Lower leg skin (tissue), 4 donors: ENCODE results near the gene PLEKHG3. TPM values are rescaled to one million over a fixed set of nuclear protein-coding genes. Genes with fewer than 3 reads are reported as not detected.
"Not testable (repeated sequence)": the region's sequence is repeated elsewhere in the genome, so short reads cannot be mapped to it uniquely, and the experiment has no call there.

ENCODE experiments used
- DNase-seq, 2 donors: peaks; one replicate each; pipeline ENCODE4 v3.0.0-alpha.2; 2019; ENCODE audit warnings: low spot score in 2 of 2
- H3K4me3 ChIP-seq: fragments of 200-600 bp; sonication (generic); 2 replicates; pipeline ENCODE4 v1.5.1; 2017; ENCODE audit warnings: mild to moderate bottlenecking, low read depth; ENCODE audit not compliant: poor library complexity, severe bottlenecking
- POLR2A ChIP-seq, 2 donors: fragments of 450-650 bp; IDR thresholded peaks; one replicate each; pipeline ENCODE4 v1.6.1; 2016 to 2017; ENCODE audit warnings: antibody characterized with exemption in 2 of 2, mild to moderate bottlenecking in 1 of 2, moderate library complexity in 1 of 2
- WGBS, 2 donors: methylation state at CpG; one replicate each; pipeline ENCODE4 v1.1.5; 2018; 5-methylcytosine and 5-hydroxymethylcytosine counted together
- intact Hi-C: fragments of 100-400 bp; cut with DNase I; formaldehyde crosslinking; loops from one replicate; pipeline ENCODE4 v1.15.0; 2023; ENCODE audit warnings: low total_unique reads
- total RNA-seq, 4 donors: library from RNA; depleted of rRNA; stranded (reverse); fragments of >200 nt; gene quantifications; one replicate each; pipeline ENCODE4 v1.1.0, GENCODE V29; 2016
- TF ChIP-seq, protein P1 (sequence below), 3 donors: fragments of 450-650 bp; IDR thresholded peaks; one replicate each; pipeline ENCODE4 v1.5.1; 2016; ENCODE audit warnings: antibody characterized with exemption in 3 of 3, mild to moderate bottlenecking in 3 of 3, moderate library complexity in 2 of 3

PLEKHG3 gene
- total RNA-seq, 4 donors from 2014 or later, result 92.9 to 178 (median 125) TPM

DNA sequence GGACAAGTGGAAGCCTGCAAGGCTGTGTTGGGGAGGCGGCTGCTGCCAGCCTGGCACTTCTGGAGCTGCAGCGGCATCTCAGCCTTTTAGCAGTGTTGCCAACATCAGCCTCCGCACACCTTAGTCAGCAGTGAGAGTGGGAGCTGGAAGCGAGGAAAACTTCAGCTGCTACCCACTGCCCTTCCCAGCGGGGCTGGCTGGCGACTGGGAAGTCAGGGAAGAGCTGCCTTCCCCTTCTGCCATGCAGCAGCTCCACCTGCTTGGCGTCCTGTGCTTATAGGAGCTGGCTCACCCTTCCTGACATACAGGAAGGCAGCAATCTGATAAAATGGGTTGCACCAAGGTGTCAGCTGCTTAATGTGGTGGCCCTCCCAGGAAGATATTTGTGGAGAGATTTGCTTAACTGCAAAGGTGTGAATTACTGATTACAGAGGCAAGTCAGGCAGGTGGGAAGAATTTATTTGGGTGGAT lies 15.4 kb upstream of the PLEKHG3 start:
- no peak for TF ChIP-seq POLR2A (IDR thresholded peaks at IDR 0.05)
- TF ChIP-seq, protein P1, sequence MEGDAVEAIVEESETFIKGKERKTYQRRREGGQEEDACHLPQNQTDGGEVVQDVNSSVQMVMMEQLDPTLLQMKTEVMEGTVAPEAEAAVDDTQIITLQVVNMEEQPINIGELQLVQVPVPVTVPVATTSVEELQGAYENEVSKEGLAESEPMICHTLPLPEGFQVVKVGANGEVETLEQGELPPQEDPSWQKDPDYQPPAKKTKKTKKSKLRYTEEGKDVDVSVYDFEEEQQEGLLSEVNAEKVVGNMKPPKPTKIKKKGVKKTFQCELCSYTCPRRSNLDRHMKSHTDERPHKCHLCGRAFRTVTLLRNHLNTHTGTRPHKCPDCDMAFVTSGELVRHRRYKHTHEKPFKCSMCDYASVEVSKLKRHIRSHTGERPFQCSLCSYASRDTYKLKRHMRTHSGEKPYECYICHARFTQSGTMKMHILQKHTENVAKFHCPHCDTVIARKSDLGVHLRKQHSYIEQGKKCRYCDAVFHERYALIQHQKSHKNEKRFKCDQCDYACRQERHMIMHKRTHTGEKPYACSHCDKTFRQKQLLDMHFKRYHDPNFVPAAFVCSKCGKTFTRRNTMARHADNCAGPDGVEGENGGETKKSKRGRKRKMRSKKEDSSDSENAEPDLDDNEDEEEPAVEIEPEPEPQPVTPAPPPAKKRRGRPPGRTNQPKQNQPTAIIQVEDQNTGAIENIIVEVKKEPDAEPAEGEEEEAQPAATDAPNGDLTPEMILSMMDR (IDR thresholded peaks at IDR 0.05), result no peak
- 45 to 51% methylated on average over 7 of the region's 7 CpGs for WGBS, 2 donors
- intact Hi-C loops, result no loop called here
- DNase-seq, result peak in 1 of 2 donors; percentile 83
- no peak overlapping the region for H3K4me3 ChIP-seq

DNA sequence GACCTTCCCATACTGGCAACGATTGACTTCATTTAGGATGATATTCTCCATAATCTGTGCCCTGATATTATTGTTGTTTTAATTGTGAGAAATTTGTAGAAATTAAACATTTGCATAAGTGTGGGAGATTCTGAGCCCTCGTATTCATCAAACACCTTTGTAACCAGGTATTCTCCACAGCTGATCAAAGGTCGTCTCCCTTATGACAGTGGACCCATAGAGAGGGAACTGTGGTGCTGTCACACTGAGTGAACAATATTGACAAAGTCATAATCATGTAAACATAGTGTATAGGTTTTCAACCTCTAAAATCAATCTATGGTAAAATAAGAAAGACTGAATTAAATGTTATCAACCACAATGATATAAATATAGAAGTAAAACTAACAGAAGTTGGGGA lies 14.9 kb upstream of the PLEKHG3 start:
- intact Hi-C loops, result no loop called here
- 55 to 60% methylated on average over 3 of the region's 3 CpGs for WGBS, 2 donors
- no peak for DNase-seq
- TF ChIP-seq, protein P1 (IDR thresholded peaks at IDR 0.05), result no peak
- TF ChIP-seq POLR2A (IDR thresholded peaks at IDR 0.05), result no peak
- no peak overlapping the region for H3K4me3 ChIP-seq

DNA sequence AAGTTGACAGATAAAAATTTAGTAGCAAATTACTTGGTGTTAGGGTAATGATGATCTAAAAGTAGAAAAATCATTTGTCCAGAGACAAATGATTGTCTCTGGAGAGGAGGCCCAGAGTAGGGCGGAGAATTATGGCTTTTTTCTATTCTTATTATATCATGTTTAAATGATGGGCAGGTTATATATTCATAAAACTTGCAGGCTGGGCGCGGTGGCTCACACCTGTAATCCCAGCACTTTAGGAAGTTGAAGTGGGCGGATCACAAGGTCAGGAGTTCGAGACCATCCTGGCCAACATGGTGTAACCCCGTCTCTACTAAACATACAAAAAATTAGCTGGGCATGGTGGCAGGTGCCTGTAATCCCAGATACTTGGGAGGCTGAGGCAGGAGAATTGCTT lies 13.6 kb upstream of the PLEKHG3 start:
- intact Hi-C loops, H3K4me3 ChIP-seq: not testable (repeated sequence)
- WGBS, 2 donors, result 92% methylated on average over 6 of the region's 6 CpGs
- peak in 1 of 2 donors; percentile 36 for DNase-seq

DNA sequence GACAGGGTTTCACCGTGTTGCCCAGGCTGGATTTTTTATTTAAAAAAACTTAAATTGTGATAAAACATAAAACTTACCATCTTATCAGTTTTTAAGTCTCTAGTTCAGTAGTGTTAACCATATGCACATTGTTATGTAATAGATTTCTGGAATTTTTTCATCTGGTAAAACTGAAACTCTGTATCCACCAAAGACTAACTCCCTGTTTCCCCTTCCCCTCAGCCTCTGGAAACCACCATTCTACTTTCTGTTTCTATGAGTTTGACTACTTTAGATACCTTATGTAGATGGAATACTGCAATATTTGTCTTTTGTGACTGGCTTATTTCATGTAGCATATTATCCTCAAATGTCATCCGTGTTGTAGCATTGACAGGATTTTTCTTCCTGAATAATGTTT lies 12.8 kb upstream of the PLEKHG3 start:
- TF ChIP-seq POLR2A (IDR thresholded peaks at IDR 0.05), result no peak
- TF ChIP-seq, protein P1 (IDR thresholded peaks at IDR 0.05), result no peak
- 89 to 92% methylated on average over 2 of the region's 2 CpGs for WGBS, 2 donors
- no peak overlapping the region for H3K4me3 ChIP-seq
- intact Hi-C loops, result no loop called here
- DNase-seq, result no peak

DNA sequence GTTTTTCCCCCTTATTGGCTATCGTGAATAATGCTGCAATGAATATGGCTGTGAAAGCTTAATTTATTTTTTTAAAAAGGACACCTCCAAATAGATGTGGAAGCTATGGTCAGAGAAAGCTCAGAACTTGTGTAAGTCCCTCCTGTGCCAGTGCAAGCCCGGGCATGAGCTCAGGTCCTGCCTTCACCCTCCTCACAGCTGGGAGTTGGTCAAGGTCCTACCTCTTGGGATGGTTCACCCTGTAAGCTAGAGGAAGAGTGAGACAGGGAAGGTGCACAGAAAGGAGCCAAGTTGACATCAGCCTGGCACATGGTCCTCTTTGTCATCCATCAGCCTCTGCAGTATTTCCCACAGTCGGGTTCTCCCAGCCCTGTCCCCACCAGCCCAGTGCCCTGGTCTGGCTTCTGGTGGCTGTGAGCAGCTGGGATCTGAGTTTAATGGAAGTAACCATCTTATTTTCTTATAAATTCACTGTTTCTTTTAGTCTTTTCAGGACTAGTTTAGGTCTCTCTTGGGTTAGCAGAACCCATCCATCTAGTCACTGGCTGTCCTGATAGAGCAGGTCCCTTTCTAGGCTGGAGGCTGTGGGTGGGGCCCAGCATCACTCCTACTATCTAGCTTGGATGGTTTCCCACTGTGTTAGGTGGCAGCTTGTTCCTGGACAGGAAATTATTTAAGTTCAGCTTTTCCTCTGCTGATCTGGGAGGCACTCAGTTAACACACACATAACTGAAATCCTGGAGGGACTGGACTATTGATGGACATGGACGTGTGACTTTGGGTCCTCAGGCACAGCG lies 11.8 kb upstream of the PLEKHG3 start:
- no peak overlapping the region for H3K4me3 ChIP-seq
- TF ChIP-seq, protein P1 (IDR thresholded peaks at IDR 0.05), result no peak
- no peak for TF ChIP-seq POLR2A (IDR thresholded peaks at IDR 0.05)
- intact Hi-C loops, result no loop called here
- peak in 1 of 2 donors; percentile 86 for DNase-seq
- 71 to 75% methylated on average over 5 of the region's 5 CpGs for WGBS, 2 donors

DNA sequence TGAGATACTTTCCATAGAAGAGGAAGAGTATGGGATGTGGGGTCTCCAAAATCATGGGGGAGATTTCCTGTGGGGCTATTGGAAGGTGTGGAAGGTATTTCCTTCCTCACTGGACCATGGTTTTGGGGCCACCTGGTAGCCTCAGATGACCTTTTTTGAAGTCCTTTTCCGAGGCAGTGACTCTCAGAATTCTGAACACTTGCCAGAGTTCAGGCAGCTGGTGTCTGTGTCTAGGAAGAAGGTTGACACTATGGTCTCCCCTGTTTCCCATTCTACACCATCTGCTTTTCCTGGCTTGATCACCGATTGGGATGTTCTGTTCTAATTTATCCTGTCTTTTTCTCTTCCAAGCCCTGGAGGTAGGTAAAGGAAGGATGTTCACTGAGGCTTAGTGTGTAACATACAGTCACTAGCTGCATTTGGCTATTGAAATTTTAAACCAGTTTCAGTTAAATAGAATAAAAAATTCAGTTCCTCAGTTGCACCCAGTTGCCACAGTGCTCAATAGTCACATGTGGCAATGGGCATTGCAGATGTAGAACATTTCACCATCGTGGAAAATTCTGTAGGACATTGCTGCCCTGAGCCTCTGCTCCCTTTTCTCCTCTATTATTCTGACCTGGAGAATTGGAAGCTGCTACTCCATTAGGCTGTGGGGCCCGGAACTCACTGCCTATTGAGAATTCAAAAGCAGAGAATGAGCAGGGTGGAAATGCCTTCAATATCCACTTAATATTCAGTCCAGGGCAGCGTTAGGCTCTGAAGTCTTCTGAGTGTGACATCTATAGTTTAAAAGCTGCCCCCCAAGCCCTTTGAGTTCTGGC lies 11.0 kb upstream of the PLEKHG3 start:
- no peak for TF ChIP-seq POLR2A (IDR thresholded peaks at IDR 0.05)
- TF ChIP-seq, protein P1 (IDR thresholded peaks at IDR 0.05), result no peak
- DNase-seq, result peak in 1 of 2 donors; percentile 60
- intact Hi-C loops, result no loop called here
- 68% methylated on average over 5 of the region's 5 CpGs for WGBS, 2 donors
- H3K4me3 ChIP-seq, result no peak overlapping the region
